GM06990 (cell line): ENCODE measurements around the gene COL23A1.

ENCODE experiments used
- DNase-seq: peaks from one replicate; pipeline ENCODE4 v3.0.0-alpha.2; 2011; ENCODE audit not compliant: insufficient read length; ENCODE audit errors: extremely low read depth
- H3K27me3 ChIP-seq: replicated peaks from 2 replicates; pipeline ENCODE4 v1.6.0; 2011; ENCODE audit warnings: low read length; ENCODE audit not compliant: control insufficient read depth, insufficient read depth
- H3K36me3 ChIP-seq: 2 replicates; pipeline ENCODE4 v1.5.1; 2011; ENCODE audit warnings: low read length; ENCODE audit not compliant: control insufficient read depth, insufficient read depth
- H3K4me3 ChIP-seq: replicated peaks from 2 replicates; pipeline ENCODE4 v1.5.1; 2011; ENCODE audit warnings: low read depth, mild to moderate bottlenecking, control low read depth, low read length
- CTCF ChIP-seq: IDR thresholded peaks from 2 replicates; pipeline ENCODE4 v1.5.1; 2011; ENCODE audit warnings: low read length, control low read depth, mild to moderate bottlenecking, inconsistent platforms; ENCODE audit not compliant: insufficient read depth, poor library complexity, severe bottlenecking

The COL23A1 gene

GRCh38 chr5:178514851-178515418, 75.3 kb downstream of the COL23A1 start:
- DNase-seq = no peak
- H3K36me3 ChIP-seq = no peaks in the 10 kb centered on the region
- no peak for TF ChIP-seq CTCF
- H3K4me3 ChIP-seq = no peak overlapping the region
- no peaks in the 10 kb centered on the region for H3K27me3 ChIP-seq

- TF ChIP-seq CTCF = no peak
- H3K4me3 ChIP-seq = no peak overlapping the region
- no peaks in the 10 kb centered on the region for H3K36me3 ChIP-seq
- H3K27me3 ChIP-seq = no peaks in the 10 kb centered on the region
- DNase-seq = no peak
These were observed 79.0 kb downstream of the COL23A1 start for GRCh38 chr5:178511172-178511571.

- H3K27me3 ChIP-seq = no peaks in the 10 kb centered on the region
- no peak for DNase-seq
- no peak overlapping the region for H3K4me3 ChIP-seq
- H3K36me3 ChIP-seq = no peaks in the 10 kb centered on the region
- TF ChIP-seq CTCF = no peak
These were observed 80.6 kb downstream of the COL23A1 start for GRCh38 chr5:178509491-178510057.

- Histone ChIP-seq H3K4me3 (no peak overlapping the region), H3K36me3 (no peaks in the 10 kb centered on the region), H3K27me3 (no peaks in the 10 kb centered on the region)
- no peak for DNase-seq
- TF ChIP-seq CTCF = no peak
These were observed 82.9 kb downstream of the COL23A1 start for GRCh38 chr5:178507151-178507932.

- no peak for DNase-seq
- H3K4me3 ChIP-seq = no peak overlapping the region
- no peak for TF ChIP-seq CTCF
- H3K27me3 ChIP-seq = no peaks in the 10 kb centered on the region
- no peaks in the 10 kb centered on the region for H3K36me3 ChIP-seq
These were observed 84.4 kb downstream of the COL23A1 start for GRCh38 chr5:178505639-178506407.
